WTC11 (cell line): ENCODE results near the gene TCN1. TPM values are rescaled to one million over a fixed set of nuclear protein-coding genes. Genes with fewer than 3 reads are reported as not detected.

ENCODE experiments used
- CBFB ChIP-seq: sonication (generic); formaldehyde crosslinking; IDR thresholded peaks from 2 replicates; pipeline ENCODE4 v1.8.1; 2022; ENCODE audit warnings: mild to moderate bottlenecking, low read depth, missing genetic modification reagents
- CREM ChIP-seq: sonication (generic); formaldehyde crosslinking; IDR thresholded peaks from 2 replicates; pipeline ENCODE4 v1.8.1; 2022; ENCODE audit warnings: mild to moderate bottlenecking, missing genetic modification reagents, moderate library complexity
- ELF4 ChIP-seq: sonication (generic); formaldehyde crosslinking; IDR thresholded peaks from 2 replicates; pipeline ENCODE4 v1.8.1; 2022; ENCODE audit warnings: low read depth, mild to moderate bottlenecking, moderate library complexity, missing genetic modification reagents
- ETV6 ChIP-seq: sonication (generic); formaldehyde crosslinking; IDR thresholded peaks from 2 replicates; pipeline ENCODE4 v1.8.1; 2022; ENCODE audit warnings: mild to moderate bottlenecking, missing genetic modification reagents
- FOXP1 ChIP-seq: sonication (generic); formaldehyde crosslinking; IDR thresholded peaks from 2 replicates; pipeline ENCODE4 v1.8.0; 2022; ENCODE audit warnings: missing genetic modification reagents, mild to moderate bottlenecking, moderate library complexity, borderline replicate concordance
- GRHL2 ChIP-seq: fragments of 250-450 bp; sonication (Bioruptor Pico); IDR thresholded peaks from 2 replicates; pipeline ENCODE4 v1.8.0; 2022; ENCODE audit warnings: mild to moderate bottlenecking, moderate library complexity; ENCODE audit not compliant: insufficient replicate concordance, severe bottlenecking
- HMGA2 ChIP-seq: fragments of 250-450 bp; sonication (Bioruptor Pico); IDR thresholded peaks from 2 replicates; pipeline ENCODE4 v1.4.0; 2021; ENCODE audit warnings: mild to moderate bottlenecking, moderate library complexity
- NFATC4 ChIP-seq: fragments of 250-450 bp; sonication (Bioruptor Pico); IDR thresholded peaks from 2 replicates; pipeline ENCODE4 v1.9.0; 2021; ENCODE audit warnings: mild to moderate bottlenecking
- RELA ChIP-seq: sonication (generic); formaldehyde crosslinking; IDR thresholded peaks from 2 replicates; pipeline ENCODE4 v1.8.1; 2022; ENCODE audit warnings: missing genetic modification reagents, mild to moderate bottlenecking, borderline replicate concordance
- RORB ChIP-seq: fragments of 250-450 bp; sonication (Bioruptor Pico); IDR thresholded peaks from 2 replicates; pipeline ENCODE4 v1.9.0; 2021; ENCODE audit warnings: mild to moderate bottlenecking
- SP1 ChIP-seq: sonication (generic); formaldehyde crosslinking; conservative IDR thresholded peaks from 2 replicates; pipeline ENCODE4 v1.8.1; 2022; ENCODE audit warnings: missing genetic modification reagents
- TEAD1 ChIP-seq: sonication (generic); formaldehyde crosslinking; IDR thresholded peaks from 2 replicates; pipeline ENCODE4 v1.8.0; 2022; ENCODE audit warnings: mild to moderate bottlenecking, missing genetic modification reagents
- TP53 ChIP-seq: sonication (generic); formaldehyde crosslinking; IDR thresholded peaks from 2 replicates; pipeline ENCODE4 v1.8.1; 2023; ENCODE audit warnings: mild to moderate bottlenecking, missing genetic modification reagents
- ZBTB21 ChIP-seq: sonication (generic); formaldehyde crosslinking; IDR thresholded peaks from 2 replicates; pipeline ENCODE4 v1.8.1; 2023; ENCODE audit warnings: mild to moderate bottlenecking, missing genetic modification reagents, borderline replicate concordance
- ZNF423 ChIP-seq: fragments of 250-450 bp; sonication (Bioruptor Pico); IDR thresholded peaks from 2 replicates; pipeline ENCODE4 v2.1.2; 2022; ENCODE audit warnings: mild to moderate bottlenecking, moderate library complexity
- ZNF671 ChIP-seq: fragments of 250-450 bp; sonication (Bioruptor Pico); IDR thresholded peaks from 2 replicates; pipeline ENCODE4 v1.8.0; 2021; ENCODE audit warnings: mild to moderate bottlenecking
- total RNA-seq: library from RNA; stranded (reverse); gene quantifications from 3 replicates; pipeline ENCODE4 v1.2.3, GENCODE V29; 2021
- TF ChIP-seq, protein P1 (sequence below): sonication (generic); formaldehyde crosslinking; conservative IDR thresholded peaks from 2 replicates; pipeline ENCODE4 v1.8.1; 2023; ENCODE audit warnings: mild to moderate bottlenecking, low read depth, missing genetic modification reagents, moderate library complexity
- TF ChIP-seq, protein P2 (sequence below): sonication (generic); formaldehyde crosslinking; IDR thresholded peaks from 2 replicates; pipeline ENCODE4 v1.8.0; 2023; ENCODE audit warnings: missing genetic modification reagents, mild to moderate bottlenecking, borderline replicate concordance
- TF ChIP-seq, protein P3 (sequence below): sonication (generic); formaldehyde crosslinking; IDR thresholded peaks from 2 replicates; pipeline ENCODE4 v1.8.1; 2022; ENCODE audit warnings: low read depth, mild to moderate bottlenecking, moderate library complexity, missing genetic modification reagents, borderline replicate concordance
- TF ChIP-seq, protein P4 (sequence below): sonication (generic); formaldehyde crosslinking; IDR thresholded peaks from 2 replicates; pipeline ENCODE4 v1.8.0; 2022; ENCODE audit warnings: mild to moderate bottlenecking, missing genetic modification reagents

Gene TCN1
- total RNA-seq, 1 experiment from 2014 or later: not detected

DNA sequence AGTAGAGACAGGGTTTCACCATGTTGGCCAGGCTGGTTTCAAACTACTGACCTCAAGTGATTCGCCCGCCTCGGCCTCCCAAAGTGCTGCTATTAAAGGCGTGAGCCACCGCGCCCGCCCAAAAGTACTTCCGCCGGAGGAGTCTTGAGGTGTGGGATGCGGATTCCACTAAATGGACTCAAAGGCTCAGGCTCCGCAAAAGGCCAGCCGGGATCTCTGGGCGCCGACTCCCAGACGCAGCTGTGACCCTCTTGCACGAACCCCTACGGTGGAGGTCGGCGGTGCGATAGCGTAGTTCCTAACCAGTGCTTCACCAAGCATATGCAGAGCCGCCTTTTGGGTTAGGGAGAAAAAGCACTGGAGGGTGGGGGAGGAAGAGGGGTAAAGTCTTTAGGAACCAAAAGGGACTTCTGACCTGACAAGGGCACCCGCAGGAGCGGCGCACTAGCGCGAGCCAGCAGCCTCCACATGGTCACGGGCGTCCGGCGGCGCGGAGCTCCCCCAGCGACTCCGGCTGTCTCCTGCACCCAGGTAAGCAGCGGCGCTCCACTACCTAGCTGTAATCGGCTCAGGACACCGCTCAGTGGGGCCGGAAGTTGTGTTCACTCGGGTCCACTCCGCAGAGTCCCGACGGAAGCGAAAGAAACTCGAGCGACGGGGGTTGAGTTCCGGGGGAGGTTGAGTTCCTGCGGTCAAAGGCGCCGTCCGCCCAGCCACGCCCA, 55.9 kb downstream of the TCN1 start, which contains the start of gene MRPL16 (continued):
- TF ChIP-seq HMGA2 (CRISPR knock-in tag) (no peak), NFATC4 (CRISPR knock-in tag) (no peak), RELA (CRISPR knock-in tag) (0 out of 2 replicates have a peak, but pooled peaks have one; percentile 54), ELF4 (CRISPR knock-in tag) (no peak), TEAD1 (peak; percentile 85), ZNF423 (no peak), CREM (CRISPR knock-in tag) (peak; percentile 71), CBFB (CRISPR knock-in tag) (no peak), RORB (CRISPR knock-in tag) (no peak), ETV6 (CRISPR knock-in tag) (peak; percentile 77), TP53 (0 out of 2 replicates have a peak, but pooled peaks have one; percentile 32), ZBTB21 (CRISPR knock-in tag) (no peak; the same call in 1 of the 2 replicates), GRHL2 (CRISPR knock-in tag) (no peak), SP1 (CRISPR knock-in tag) (peak; percentile 81), ZNF671 (CRISPR knock-in tag) (no peak), FOXP1 (CRISPR knock-in tag) (peak; percentile 55; the same call in 1 of the 2 replicates)
- TF ChIP-seq, protein P1, sequence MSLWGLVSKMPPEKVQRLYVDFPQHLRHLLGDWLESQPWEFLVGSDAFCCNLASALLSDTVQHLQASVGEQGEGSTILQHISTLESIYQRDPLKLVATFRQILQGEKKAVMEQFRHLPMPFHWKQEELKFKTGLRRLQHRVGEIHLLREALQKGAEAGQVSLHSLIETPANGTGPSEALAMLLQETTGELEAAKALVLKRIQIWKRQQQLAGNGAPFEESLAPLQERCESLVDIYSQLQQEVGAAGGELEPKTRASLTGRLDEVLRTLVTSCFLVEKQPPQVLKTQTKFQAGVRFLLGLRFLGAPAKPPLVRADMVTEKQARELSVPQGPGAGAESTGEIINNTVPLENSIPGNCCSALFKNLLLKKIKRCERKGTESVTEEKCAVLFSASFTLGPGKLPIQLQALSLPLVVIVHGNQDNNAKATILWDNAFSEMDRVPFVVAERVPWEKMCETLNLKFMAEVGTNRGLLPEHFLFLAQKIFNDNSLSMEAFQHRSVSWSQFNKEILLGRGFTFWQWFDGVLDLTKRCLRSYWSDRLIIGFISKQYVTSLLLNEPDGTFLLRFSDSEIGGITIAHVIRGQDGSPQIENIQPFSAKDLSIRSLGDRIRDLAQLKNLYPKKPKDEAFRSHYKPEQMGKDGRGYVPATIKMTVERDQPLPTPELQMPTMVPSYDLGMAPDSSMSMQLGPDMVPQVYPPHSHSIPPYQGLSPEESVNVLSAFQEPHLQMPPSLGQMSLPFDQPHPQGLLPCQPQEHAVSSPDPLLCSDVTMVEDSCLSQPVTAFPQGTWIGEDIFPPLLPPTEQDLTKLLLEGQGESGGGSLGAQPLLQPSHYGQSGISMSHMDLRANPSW (CRISPR knock-in tag): no peak
- TF ChIP-seq, protein P2, sequence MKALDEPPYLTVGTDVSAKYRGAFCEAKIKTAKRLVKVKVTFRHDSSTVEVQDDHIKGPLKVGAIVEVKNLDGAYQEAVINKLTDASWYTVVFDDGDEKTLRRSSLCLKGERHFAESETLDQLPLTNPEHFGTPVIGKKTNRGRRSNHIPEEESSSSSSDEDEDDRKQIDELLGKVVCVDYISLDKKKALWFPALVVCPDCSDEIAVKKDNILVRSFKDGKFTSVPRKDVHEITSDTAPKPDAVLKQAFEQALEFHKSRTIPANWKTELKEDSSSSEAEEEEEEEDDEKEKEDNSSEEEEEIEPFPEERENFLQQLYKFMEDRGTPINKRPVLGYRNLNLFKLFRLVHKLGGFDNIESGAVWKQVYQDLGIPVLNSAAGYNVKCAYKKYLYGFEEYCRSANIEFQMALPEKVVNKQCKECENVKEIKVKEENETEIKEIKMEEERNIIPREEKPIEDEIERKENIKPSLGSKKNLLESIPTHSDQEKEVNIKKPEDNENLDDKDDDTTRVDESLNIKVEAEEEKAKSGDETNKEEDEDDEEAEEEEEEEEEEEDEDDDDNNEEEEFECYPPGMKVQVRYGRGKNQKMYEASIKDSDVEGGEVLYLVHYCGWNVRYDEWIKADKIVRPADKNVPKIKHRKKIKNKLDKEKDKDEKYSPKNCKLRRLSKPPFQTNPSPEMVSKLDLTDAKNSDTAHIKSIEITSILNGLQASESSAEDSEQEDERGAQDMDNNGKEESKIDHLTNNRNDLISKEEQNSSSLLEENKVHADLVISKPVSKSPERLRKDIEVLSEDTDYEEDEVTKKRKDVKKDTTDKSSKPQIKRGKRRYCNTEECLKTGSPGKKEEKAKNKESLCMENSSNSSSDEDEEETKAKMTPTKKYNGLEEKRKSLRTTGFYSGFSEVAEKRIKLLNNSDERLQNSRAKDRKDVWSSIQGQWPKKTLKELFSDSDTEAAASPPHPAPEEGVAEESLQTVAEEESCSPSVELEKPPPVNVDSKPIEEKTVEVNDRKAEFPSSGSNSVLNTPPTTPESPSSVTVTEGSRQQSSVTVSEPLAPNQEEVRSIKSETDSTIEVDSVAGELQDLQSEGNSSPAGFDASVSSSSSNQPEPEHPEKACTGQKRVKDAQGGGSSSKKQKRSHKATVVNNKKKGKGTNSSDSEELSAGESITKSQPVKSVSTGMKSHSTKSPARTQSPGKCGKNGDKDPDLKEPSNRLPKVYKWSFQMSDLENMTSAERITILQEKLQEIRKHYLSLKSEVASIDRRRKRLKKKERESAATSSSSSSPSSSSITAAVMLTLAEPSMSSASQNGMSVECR (CRISPR knock-in tag): peak; percentile 58; the same call in 1 of the 2 replicates
- TF ChIP-seq, protein P3, sequence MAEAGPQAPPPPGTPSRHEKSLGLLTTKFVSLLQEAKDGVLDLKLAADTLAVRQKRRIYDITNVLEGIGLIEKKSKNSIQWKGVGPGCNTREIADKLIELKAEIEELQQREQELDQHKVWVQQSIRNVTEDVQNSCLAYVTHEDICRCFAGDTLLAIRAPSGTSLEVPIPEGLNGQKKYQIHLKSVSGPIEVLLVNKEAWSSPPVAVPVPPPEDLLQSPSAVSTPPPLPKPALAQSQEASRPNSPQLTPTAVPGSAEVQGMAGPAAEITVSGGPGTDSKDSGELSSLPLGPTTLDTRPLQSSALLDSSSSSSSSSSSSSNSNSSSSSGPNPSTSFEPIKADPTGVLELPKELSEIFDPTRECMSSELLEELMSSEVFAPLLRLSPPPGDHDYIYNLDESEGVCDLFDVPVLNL: no peak
- TF ChIP-seq, protein P4, sequence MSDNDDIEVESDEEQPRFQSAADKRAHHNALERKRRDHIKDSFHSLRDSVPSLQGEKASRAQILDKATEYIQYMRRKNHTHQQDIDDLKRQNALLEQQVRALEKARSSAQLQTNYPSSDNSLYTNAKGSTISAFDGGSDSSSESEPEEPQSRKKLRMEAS: peak; percentile 81
